ENCODE measurements around the gene CERT1.

DNA sequence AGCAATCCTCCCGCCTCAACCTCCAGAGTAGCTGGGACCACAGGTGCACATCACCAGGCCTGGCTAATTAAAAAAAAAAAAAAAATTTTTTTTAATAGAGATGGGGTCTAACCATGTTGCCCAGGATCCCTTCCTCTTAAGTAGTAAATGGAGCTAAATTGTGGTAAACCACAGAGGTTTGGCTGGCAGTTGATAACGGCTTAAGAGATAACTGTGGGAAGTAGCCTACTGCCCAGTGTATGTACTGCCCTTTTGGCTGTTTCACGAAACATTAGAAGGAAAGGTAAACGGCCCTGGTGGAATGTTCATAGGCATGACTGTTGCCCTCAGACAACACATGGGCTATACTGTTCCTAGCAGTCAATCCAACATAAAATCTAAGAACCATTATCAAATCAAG is 130.0 kb downstream of the CERT1 start:
- TF ChIP-seq, protein P1, sequence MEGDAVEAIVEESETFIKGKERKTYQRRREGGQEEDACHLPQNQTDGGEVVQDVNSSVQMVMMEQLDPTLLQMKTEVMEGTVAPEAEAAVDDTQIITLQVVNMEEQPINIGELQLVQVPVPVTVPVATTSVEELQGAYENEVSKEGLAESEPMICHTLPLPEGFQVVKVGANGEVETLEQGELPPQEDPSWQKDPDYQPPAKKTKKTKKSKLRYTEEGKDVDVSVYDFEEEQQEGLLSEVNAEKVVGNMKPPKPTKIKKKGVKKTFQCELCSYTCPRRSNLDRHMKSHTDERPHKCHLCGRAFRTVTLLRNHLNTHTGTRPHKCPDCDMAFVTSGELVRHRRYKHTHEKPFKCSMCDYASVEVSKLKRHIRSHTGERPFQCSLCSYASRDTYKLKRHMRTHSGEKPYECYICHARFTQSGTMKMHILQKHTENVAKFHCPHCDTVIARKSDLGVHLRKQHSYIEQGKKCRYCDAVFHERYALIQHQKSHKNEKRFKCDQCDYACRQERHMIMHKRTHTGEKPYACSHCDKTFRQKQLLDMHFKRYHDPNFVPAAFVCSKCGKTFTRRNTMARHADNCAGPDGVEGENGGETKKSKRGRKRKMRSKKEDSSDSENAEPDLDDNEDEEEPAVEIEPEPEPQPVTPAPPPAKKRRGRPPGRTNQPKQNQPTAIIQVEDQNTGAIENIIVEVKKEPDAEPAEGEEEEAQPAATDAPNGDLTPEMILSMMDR (IDR thresholded peaks at IDR 0.05) = no peak
- no peak for TF ChIP-seq POLR2A (IDR thresholded peaks at IDR 0.05)
